Activated CD8-positive, alpha-beta memory T cell treated with anti-CD3 and anti-CD28 coated beads for 48 hours (primary cell): ENCODE results near the gene UBLCP1.
A peak's percentile ranks its signal among the peaks of the same experiment; 100 is the strongest.

ENCODE experiments used
- DNase-seq, 3 experiments: peaks; one replicate each; pipeline ENCODE4 v3.0.0-alpha.2; 2020; ENCODE audit warnings: low read depth in 2 of 3, low spot score in 2 of 3

UBLCP1 gene

GRCh38 chr5:159310511-159310910, 47.4 kb downstream of the UBLCP1 start:
- no peak for DNase-seq

- DNase-seq: no peak
These were observed 48.0 kb downstream of the UBLCP1 start for GRCh38 chr5:159311063-159311462.

GRCh38 chr5:159313197-159313596, 50.1 kb downstream of the UBLCP1 start:
- DNase-seq: no peak

- no peak for DNase-seq
These were observed 53.7 kb downstream of the UBLCP1 start for GRCh38 chr5:159316519-159317383.

GRCh38 chr5:159317849-159318248, 54.8 kb downstream of the UBLCP1 start:
- DNase-seq: no peak

GRCh38 chr5:159318448-159318847, 55.4 kb downstream of the UBLCP1 start:
- no peak for DNase-seq

GRCh38 chr5:159319363-159319762, 56.3 kb downstream of the UBLCP1 start:
- no peak for DNase-seq

- no peak for DNase-seq
These were observed 56.7 kb downstream of the UBLCP1 start for GRCh38 chr5:159319832-159320231.

- no peak for DNase-seq
These were observed 59.1 kb downstream of the UBLCP1 start for GRCh38 chr5:159322180-159322579.

- DNase-seq: no peak
These were observed 61.1 kb downstream of the UBLCP1 start for GRCh38 chr5:159324102-159324755.

GRCh38 chr5:159324986-159325385, 61.9 kb downstream of the UBLCP1 start:
- DNase-seq: no peak

GRCh38 chr5:159330131-159330800, 67.2 kb downstream of the UBLCP1 start, which contains the start of gene IL12B:
Gene IL12B, minus strand, starts transcription at chr5:159330487. Its CDS starts 3,705 bp downstream, at chr5:159326782.
- no peak for DNase-seq

- peak; percentile 34 to 66 (median 65) for DNase-seq
These were observed 68.2 kb downstream of the UBLCP1 start for GRCh38 chr5:159331093-159331973.

- no peak for DNase-seq
These were observed 69.9 kb downstream of the UBLCP1 start for GRCh38 chr5:159332800-159333544.

- DNase-seq: no peak
These were observed 70.4 kb downstream of the UBLCP1 start for GRCh38 chr5:159333545-159333925.
